WTC11 (cell line): Measurements from ENCODE around the gene ACOT13. TPM values are rescaled to one million over a fixed set of nuclear protein-coding genes. Genes with fewer than 3 reads are reported as not detected.

Experiments
- ATAC-seq: fragments of 200-7000 bp; cut with Tn5 transposase; 2 replicates; pipeline ENCODE4 v1.10.0; 2021; ENCODE audit warnings: mild to moderate bottlenecking, moderate library complexity
- CTCF ChIA-PET: fragments of 300-600 bp; sonication (Branson Sonifier 250); formaldehyde crosslinking; loops from one replicate; lab custom pipeline; 2021; ENCODE audit warnings: antibody characterized with exemption; lab: Charles Lee
- POLR2A ChIA-PET: fragments of 350-600 bp; sonication (Branson Sonifier 250); formaldehyde crosslinking; loops from one replicate; lab custom pipeline; 2021; ENCODE audit warnings: antibody characterized with exemption; lab: Charles Lee
- DNase-seq: peaks from one replicate; pipeline ENCODE4 v3.0.0; 2021; ENCODE audit warnings: low spot score
- H3K27ac Mint-ChIP-seq: 2 replicates; pipeline ENCODE4 v1.8.0; 2021; ENCODE audit warnings: mixed read lengths
- H3K27me3 Mint-ChIP-seq: 2 replicates; pipeline ENCODE4 v1.8.0; 2021; ENCODE audit warnings: low read depth, mild to moderate bottlenecking, moderate library complexity, mixed read lengths
- H3K36me3 Mint-ChIP-seq: 2 replicates; pipeline ENCODE4 v1.8.0; 2021; ENCODE audit warnings: mixed read lengths
- H3K4me1 Mint-ChIP-seq: 2 replicates; pipeline ENCODE4 v1.8.0; 2022; ENCODE audit warnings: mixed read lengths
- H3K4me3 Mint-ChIP-seq: 2 replicates; pipeline ENCODE4 v1.8.0; 2021; ENCODE audit warnings: mild to moderate bottlenecking, moderate library complexity, mixed read lengths
- H3K9me3 Mint-ChIP-seq: 2 replicates; pipeline ENCODE4 v1.8.0; 2021; ENCODE audit warnings: mixed read lengths
- CREM ChIP-seq: sonication (generic); formaldehyde crosslinking; IDR thresholded peaks from 2 replicates; pipeline ENCODE4 v1.8.1; 2022; ENCODE audit warnings: mild to moderate bottlenecking, missing genetic modification reagents, moderate library complexity
- FOXJ3 ChIP-seq: sonication (generic); formaldehyde crosslinking; IDR thresholded peaks from 2 replicates; pipeline ENCODE4 v1.9.0; 2021; ENCODE audit warnings: missing genetic modification reagents, mild to moderate bottlenecking, borderline replicate concordance
- FOXP1 ChIP-seq: sonication (generic); formaldehyde crosslinking; IDR thresholded peaks from 2 replicates; pipeline ENCODE4 v1.8.0; 2022; ENCODE audit warnings: missing genetic modification reagents, mild to moderate bottlenecking, moderate library complexity, borderline replicate concordance
- GABPB1 ChIP-seq: sonication (generic); formaldehyde crosslinking; IDR thresholded peaks from 2 replicates; pipeline ENCODE4 v1.8.1; 2023; ENCODE audit warnings: mild to moderate bottlenecking, missing genetic modification reagents
- JUN ChIP-seq: sonication (generic); formaldehyde crosslinking; IDR thresholded peaks from 2 replicates; pipeline ENCODE4 v1.8.0; 2023; ENCODE audit warnings: mild to moderate bottlenecking, missing genetic modification reagents
- NFYB ChIP-seq: sonication (generic); formaldehyde crosslinking; conservative IDR thresholded peaks from 2 replicates; pipeline ENCODE4 v1.8.0; 2022; ENCODE audit warnings: low read depth, missing genetic modification reagents
- NR2C2 ChIP-seq: sonication (generic); formaldehyde crosslinking; IDR thresholded peaks from 2 replicates; pipeline ENCODE4 v1.8.0; 2022; ENCODE audit warnings: mild to moderate bottlenecking, missing genetic modification reagents
- OVOL2 ChIP-seq: fragments of 250-450 bp; sonication (Bioruptor Pico); IDR thresholded peaks from 2 replicates; pipeline ENCODE4 v1.9.0; 2021; ENCODE audit warnings: mild to moderate bottlenecking, borderline replicate concordance
- PRRX2 ChIP-seq: fragments of 250-450 bp; sonication (Bioruptor Pico); IDR thresholded peaks from 2 replicates; pipeline ENCODE4 v1.8.0; 2021; ENCODE audit warnings: mild to moderate bottlenecking
- TP53 ChIP-seq: sonication (generic); formaldehyde crosslinking; IDR thresholded peaks from 2 replicates; pipeline ENCODE4 v1.8.1; 2023; ENCODE audit warnings: mild to moderate bottlenecking, missing genetic modification reagents
- total RNA-seq: library from RNA; stranded (reverse); gene quantifications from 3 replicates; pipeline ENCODE4 v1.2.3, GENCODE V29; 2021
- TF ChIP-seq, protein P1 (sequence below): sonication (generic); formaldehyde crosslinking; IDR thresholded peaks from 2 replicates; pipeline ENCODE4 v1.8.1; 2022; ENCODE audit warnings: low read depth, missing genetic modification reagents, borderline replicate concordance
- TF ChIP-seq, protein P2 (sequence below): fragments of 250-450 bp; sonication (Bioruptor Pico); IDR thresholded peaks from 2 replicates; pipeline ENCODE4 v1.9.0; 2021; ENCODE audit warnings: mild to moderate bottlenecking
- TF ChIP-seq, protein P3 (sequence below): sonication (generic); formaldehyde crosslinking; IDR thresholded peaks from 2 replicates; pipeline ENCODE4 v1.8.0; 2023; ENCODE audit warnings: missing genetic modification reagents, mild to moderate bottlenecking, borderline replicate concordance
- TF ChIP-seq, protein P4 (sequence below): sonication (generic); formaldehyde crosslinking; IDR thresholded peaks from 2 replicates; pipeline ENCODE4 v1.8.1; 2022; ENCODE audit warnings: mild to moderate bottlenecking, missing genetic modification reagents, moderate library complexity, borderline replicate concordance
- TF ChIP-seq, protein P5 (sequence below): sonication (generic); formaldehyde crosslinking; conservative IDR thresholded peaks from 2 replicates; pipeline ENCODE4 v1.8.1; 2023; ENCODE audit warnings: mild to moderate bottlenecking, low read depth, missing genetic modification reagents, moderate library complexity
- TF ChIP-seq, protein P6 (sequence below): sonication (generic); formaldehyde crosslinking; IDR thresholded peaks from 2 replicates; pipeline ENCODE4 v1.8.0; 2022; ENCODE audit warnings: mild to moderate bottlenecking, missing genetic modification reagents

The ACOT13 gene
- total RNA-seq, 1 experiment from 2014 or later: 54.0 TPM

DNA sequence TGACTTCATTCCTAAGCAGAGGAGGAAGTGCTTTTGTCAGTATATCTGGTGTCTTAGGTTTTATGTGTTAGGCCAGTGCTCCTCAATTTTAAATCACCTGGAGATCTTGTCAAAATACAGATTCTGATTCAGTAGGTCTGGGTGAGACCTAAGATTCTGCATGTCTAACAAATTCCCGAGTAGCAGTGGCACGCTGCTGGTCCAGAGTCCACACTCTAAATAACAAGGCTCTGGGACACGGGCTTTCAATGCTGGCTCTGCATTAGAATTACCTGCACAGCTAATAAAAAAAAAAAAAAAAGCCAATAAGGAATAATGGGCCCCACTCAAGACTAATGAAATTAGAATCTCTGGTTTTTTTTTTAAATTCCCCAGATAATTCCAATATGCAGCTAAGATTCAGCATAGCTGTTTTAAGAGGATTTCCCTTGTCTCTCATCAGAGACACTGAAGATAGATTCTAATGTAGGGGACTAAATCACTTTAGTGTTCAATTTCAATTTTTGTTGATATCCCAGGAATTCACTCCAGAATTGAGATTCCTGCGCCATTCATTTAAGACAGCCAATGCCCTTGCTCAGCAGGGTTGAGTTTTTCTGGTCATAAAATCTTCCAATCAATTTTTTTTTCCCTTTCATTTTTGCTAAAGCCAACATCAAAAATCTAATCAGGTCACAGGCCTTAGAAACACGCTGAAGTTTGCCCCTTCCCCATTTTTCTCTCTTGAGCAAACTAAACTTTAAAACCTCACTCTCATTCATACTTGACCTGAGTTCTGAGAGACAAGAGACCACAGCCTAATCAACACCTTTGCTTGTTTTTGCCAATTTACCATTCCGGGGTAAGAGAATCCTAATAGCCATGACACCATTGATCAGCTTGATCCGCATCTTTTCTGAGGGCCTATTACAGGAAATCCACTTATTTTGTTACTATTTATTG lies 2.6 kb upstream of the ACOT13 start:
- H3K27me3 Mint-ChIP-seq: no peaks in the 10 kb centered on the region
- H3K27ac Mint-ChIP-seq: peak overlapping the region; percentile 89
- ChIA-PET CTCF (interaction anchor here (1.6 to 1.7 kb wide), 2 partner anchors 83 to 143 kb away, joined by 5 to 7 read pairs; no protein-coding TSS in a partner anchor), POLR2A (no interaction called here)
- H3K36me3 Mint-ChIP-seq: peaks cover 54% of the 10 kb centered on the region
- peaks cover 10% of the 10 kb centered on the region for H3K9me3 Mint-ChIP-seq
- H3K4me1 Mint-ChIP-seq: peaks cover 38% of the 10 kb centered on the region
- no peak for DNase-seq
- no peak for ATAC-seq
- peak overlapping the region; percentile 85 for H3K4me3 Mint-ChIP-seq
- TF ChIP-seq CREM (CRISPR knock-in tag): no peak
- TF ChIP-seq, protein P1, sequence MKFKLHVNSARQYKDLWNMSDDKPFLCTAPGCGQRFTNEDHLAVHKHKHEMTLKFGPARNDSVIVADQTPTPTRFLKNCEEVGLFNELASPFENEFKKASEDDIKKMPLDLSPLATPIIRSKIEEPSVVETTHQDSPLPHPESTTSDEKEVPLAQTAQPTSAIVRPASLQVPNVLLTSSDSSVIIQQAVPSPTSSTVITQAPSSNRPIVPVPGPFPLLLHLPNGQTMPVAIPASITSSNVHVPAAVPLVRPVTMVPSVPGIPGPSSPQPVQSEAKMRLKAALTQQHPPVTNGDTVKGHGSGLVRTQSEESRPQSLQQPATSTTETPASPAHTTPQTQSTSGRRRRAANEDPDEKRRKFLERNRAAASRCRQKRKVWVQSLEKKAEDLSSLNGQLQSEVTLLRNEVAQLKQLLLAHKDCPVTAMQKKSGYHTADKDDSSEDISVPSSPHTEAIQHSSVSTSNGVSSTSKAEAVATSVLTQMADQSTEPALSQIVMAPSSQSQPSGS: no peak

DNA sequence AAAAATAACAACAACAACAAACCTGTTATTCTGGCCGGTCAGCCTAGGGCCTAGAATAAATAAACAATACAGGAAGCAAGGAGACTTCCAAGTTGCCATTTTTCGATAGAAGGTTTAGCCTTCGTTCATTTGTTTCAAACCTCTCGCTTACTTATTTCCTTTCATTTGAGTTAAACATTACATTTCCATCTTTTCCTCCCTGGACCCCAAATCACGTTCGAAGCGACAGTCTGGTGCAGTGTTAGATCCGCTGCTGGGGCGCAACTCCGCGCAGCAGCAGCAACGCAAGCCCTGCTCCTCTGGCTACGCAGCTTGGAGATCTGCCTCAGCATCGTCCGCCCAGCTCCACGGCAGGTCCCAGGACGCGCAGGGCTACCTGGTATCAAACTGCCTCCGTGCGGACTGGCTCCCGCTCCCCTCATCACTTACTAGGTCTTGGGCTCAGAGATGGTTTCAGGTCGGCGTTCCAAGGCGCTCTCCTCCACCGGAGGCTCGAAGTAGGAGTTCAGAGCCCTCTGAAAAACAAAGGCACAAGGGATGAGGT lies 708 bp upstream of the ACOT13 start:
- Mint-ChIP-seq H3K9me3 (peaks cover 29% of the 10 kb centered on the region), H3K27me3 (peaks cover 6% of the 10 kb centered on the region; the same call in 1 of the 2 replicates), H3K27ac (peak overlapping the region; percentile 100), H3K36me3 (peaks cover 69% of the 10 kb centered on the region), H3K4me3 (peak overlapping the region; percentile 85), H3K4me1 (peaks cover 25% of the 10 kb centered on the region)
- CTCF ChIA-PET: interaction anchor here (0.9 to 2.2 kb wide), 13 partner anchors 16 to 352 kb away, joined by 3 to 19 read pairs (median 7); partner anchors contain the start of gene KIAA0319
- TF ChIP-seq PRRX2 (CRISPR knock-in tag): no peak
- TF ChIP-seq FOXP1 (CRISPR knock-in tag): no peak
- TF ChIP-seq, protein P2, sequence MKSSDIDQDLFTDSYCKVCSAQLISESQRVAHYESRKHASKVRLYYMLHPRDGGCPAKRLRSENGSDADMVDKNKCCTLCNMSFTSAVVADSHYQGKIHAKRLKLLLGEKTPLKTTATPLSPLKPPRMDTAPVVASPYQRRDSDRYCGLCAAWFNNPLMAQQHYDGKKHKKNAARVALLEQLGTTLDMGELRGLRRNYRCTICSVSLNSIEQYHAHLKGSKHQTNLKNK (CRISPR knock-in tag): no peak
- TF ChIP-seq, protein P3, sequence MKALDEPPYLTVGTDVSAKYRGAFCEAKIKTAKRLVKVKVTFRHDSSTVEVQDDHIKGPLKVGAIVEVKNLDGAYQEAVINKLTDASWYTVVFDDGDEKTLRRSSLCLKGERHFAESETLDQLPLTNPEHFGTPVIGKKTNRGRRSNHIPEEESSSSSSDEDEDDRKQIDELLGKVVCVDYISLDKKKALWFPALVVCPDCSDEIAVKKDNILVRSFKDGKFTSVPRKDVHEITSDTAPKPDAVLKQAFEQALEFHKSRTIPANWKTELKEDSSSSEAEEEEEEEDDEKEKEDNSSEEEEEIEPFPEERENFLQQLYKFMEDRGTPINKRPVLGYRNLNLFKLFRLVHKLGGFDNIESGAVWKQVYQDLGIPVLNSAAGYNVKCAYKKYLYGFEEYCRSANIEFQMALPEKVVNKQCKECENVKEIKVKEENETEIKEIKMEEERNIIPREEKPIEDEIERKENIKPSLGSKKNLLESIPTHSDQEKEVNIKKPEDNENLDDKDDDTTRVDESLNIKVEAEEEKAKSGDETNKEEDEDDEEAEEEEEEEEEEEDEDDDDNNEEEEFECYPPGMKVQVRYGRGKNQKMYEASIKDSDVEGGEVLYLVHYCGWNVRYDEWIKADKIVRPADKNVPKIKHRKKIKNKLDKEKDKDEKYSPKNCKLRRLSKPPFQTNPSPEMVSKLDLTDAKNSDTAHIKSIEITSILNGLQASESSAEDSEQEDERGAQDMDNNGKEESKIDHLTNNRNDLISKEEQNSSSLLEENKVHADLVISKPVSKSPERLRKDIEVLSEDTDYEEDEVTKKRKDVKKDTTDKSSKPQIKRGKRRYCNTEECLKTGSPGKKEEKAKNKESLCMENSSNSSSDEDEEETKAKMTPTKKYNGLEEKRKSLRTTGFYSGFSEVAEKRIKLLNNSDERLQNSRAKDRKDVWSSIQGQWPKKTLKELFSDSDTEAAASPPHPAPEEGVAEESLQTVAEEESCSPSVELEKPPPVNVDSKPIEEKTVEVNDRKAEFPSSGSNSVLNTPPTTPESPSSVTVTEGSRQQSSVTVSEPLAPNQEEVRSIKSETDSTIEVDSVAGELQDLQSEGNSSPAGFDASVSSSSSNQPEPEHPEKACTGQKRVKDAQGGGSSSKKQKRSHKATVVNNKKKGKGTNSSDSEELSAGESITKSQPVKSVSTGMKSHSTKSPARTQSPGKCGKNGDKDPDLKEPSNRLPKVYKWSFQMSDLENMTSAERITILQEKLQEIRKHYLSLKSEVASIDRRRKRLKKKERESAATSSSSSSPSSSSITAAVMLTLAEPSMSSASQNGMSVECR (CRISPR knock-in tag): no peak
- TF ChIP-seq NFYB (CRISPR knock-in tag): no peak
- TF ChIP-seq TP53 (CRISPR knock-in tag): no peak
- TF ChIP-seq FOXJ3 (CRISPR knock-in tag): no peak
- no peak for TF ChIP-seq GABPB1 (CRISPR knock-in tag)
- TF ChIP-seq, protein P4, sequence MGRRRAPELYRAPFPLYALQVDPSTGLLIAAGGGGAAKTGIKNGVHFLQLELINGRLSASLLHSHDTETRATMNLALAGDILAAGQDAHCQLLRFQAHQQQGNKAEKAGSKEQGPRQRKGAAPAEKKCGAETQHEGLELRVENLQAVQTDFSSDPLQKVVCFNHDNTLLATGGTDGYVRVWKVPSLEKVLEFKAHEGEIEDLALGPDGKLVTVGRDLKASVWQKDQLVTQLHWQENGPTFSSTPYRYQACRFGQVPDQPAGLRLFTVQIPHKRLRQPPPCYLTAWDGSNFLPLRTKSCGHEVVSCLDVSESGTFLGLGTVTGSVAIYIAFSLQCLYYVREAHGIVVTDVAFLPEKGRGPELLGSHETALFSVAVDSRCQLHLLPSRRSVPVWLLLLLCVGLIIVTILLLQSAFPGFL: no peak
- peak; percentile 27 for ATAC-seq
- POLR2A ChIA-PET: interaction anchor here (0.7 to 2.4 kb wide), 7 partner anchors 7 to 85 kb away, joined by 3 to 22 read pairs (median 5); partner anchors contain the start of gene KIAA0319
- DNase-seq: peak; percentile 44

DNA sequence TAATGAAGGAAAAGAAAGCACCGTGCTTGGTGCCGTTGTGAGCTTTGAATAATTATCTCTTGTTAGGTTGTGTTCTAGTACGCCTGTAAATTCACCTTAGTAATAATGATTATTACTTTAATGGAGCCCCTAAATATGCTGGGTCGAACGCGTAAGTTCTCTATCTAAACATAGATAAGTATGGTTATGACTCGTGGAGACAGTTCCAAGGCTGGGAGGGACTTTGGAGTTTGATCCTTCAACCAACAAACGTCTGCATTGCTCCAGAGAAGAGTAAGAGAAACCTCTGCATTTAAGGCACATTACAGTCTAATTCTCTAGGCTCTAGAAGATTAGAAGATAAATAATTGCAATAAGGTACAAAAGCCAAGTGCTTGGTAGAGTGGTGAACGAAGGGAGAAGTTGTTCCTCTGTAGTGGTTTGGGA lies 514 bp downstream of the ACOT13 start:
- H3K4me3 Mint-ChIP-seq: peak overlapping the region; percentile 85
- ATAC-seq (no peak), DNase-seq (no peak)
- ChIA-PET CTCF (interaction anchor here (0.8 to 2.2 kb wide), 8 partner anchors 15 to 351 kb away, joined by 3 to 19 read pairs (median 12); partner anchors contain the start of gene KIAA0319), POLR2A (interaction anchor here (0.9 to 2.4 kb wide), 7 partner anchors 16 to 172 kb away, joined by 3 to 22 read pairs (median 5); partner anchors contain the start of genes ALDH5A1 and KIAA0319)
- peaks cover 70% of the 10 kb centered on the region for H3K36me3 Mint-ChIP-seq
- H3K4me1 Mint-ChIP-seq: peaks cover 25% of the 10 kb centered on the region
- H3K27me3 Mint-ChIP-seq: peaks cover 6% of the 10 kb centered on the region; the same call in 1 of the 2 replicates
- H3K9me3 Mint-ChIP-seq: peaks cover 34% of the 10 kb centered on the region
- H3K27ac Mint-ChIP-seq: peak overlapping the region; percentile 100
- TF ChIP-seq, protein P5, sequence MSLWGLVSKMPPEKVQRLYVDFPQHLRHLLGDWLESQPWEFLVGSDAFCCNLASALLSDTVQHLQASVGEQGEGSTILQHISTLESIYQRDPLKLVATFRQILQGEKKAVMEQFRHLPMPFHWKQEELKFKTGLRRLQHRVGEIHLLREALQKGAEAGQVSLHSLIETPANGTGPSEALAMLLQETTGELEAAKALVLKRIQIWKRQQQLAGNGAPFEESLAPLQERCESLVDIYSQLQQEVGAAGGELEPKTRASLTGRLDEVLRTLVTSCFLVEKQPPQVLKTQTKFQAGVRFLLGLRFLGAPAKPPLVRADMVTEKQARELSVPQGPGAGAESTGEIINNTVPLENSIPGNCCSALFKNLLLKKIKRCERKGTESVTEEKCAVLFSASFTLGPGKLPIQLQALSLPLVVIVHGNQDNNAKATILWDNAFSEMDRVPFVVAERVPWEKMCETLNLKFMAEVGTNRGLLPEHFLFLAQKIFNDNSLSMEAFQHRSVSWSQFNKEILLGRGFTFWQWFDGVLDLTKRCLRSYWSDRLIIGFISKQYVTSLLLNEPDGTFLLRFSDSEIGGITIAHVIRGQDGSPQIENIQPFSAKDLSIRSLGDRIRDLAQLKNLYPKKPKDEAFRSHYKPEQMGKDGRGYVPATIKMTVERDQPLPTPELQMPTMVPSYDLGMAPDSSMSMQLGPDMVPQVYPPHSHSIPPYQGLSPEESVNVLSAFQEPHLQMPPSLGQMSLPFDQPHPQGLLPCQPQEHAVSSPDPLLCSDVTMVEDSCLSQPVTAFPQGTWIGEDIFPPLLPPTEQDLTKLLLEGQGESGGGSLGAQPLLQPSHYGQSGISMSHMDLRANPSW (CRISPR knock-in tag): no peak
- TF ChIP-seq GABPB1 (CRISPR knock-in tag) (no peak), OVOL2 (no peak), JUN (CRISPR knock-in tag) (no peak), NR2C2 (no peak), NFYB (CRISPR knock-in tag) (no peak)
- TF ChIP-seq, protein P6, sequence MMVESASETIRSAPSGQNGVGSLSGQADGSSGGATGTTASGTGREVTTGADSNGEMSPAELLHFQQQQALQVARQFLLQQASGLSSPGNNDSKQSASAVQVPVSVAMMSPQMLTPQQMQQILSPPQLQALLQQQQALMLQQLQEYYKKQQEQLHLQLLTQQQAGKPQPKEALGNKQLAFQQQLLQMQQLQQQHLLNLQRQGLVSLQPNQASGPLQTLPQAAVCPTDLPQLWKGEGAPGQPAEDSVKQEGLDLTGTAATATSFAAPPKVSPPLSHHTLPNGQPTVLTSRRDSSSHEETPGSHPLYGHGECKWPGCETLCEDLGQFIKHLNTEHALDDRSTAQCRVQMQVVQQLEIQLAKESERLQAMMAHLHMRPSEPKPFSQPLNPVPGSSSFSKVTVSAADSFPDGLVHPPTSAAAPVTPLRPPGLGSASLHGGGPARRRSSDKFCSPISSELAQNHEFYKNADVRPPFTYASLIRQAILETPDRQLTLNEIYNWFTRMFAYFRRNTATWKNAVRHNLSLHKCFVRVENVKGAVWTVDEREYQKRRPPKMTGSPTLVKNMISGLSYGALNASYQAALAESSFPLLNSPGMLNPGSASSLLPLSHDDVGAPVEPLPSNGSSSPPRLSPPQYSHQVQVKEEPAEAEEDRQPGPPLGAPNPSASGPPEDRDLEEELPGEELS (CRISPR knock-in tag): no peak
